Activated T-cell treated with anti-CD3 and anti-CD28 coated beads, Interleukin-2, amount 50 U/mL, for 72 hours (primary cell): ENCODE data around the gene UBE2E2. TPM values are rescaled to one million over a fixed set of nuclear protein-coding genes. Genes with fewer than 3 reads are reported as not detected.

Experiments
- ATAC-seq, 2 donors: fragments of 150-1000 bp; cut with Tn5 transposase; replicated peaks in 1 of 2; 2 replicates each; pipeline ENCODE4 v1.10.0; 2021; ENCODE audit warnings: moderate library complexity in 2 of 2, mild to moderate bottlenecking in 1 of 2
- DNase-seq, 2 donors: peaks; one replicate each; pipeline ENCODE4 v3.0.0; 2021 to 2022; ENCODE audit warnings: mixed read lengths in 1 of 2
- H3K27ac Mint-ChIP-seq: one replicate; pipeline ENCODE4 v1.8.0; 2022; ENCODE audit warnings: mild to moderate bottlenecking, moderate library complexity, mixed read lengths
- H3K27me3 Mint-ChIP-seq: one replicate; pipeline ENCODE4 v1.8.0; 2022; ENCODE audit warnings: low read depth, mixed read lengths
- H3K36me3 Mint-ChIP-seq, 2 donors: one replicate each; pipeline ENCODE4 v1.8.0; 2022; ENCODE audit warnings: mixed read lengths in 2 of 2, mild to moderate bottlenecking in 1 of 2; ENCODE audit not compliant: insufficient read depth in 2 of 2
- H3K4me1 Mint-ChIP-seq: one replicate; pipeline ENCODE4 v1.8.0; 2022; ENCODE audit warnings: low read depth, mixed read lengths
- H3K4me3 Mint-ChIP-seq, 2 donors: one replicate each; pipeline ENCODE4 v1.8.0; 2022; ENCODE audit warnings: mild to moderate bottlenecking in 2 of 2, mixed read lengths in 2 of 2, moderate library complexity in 2 of 2
- H3K9me3 Mint-ChIP-seq, 2 donors: one replicate each; pipeline ENCODE4 v1.8.0; 2022; ENCODE audit warnings: mixed read lengths in 2 of 2
- total RNA-seq, 2 donors: library from RNA; stranded (reverse); gene quantifications; one replicate each; pipeline ENCODE4 v1.2.3, GENCODE V29; 2022

Gene UBE2E2
- total RNA-seq, 2 donors from 2014 or later = 11.8 to 11.9 TPM

DNA sequence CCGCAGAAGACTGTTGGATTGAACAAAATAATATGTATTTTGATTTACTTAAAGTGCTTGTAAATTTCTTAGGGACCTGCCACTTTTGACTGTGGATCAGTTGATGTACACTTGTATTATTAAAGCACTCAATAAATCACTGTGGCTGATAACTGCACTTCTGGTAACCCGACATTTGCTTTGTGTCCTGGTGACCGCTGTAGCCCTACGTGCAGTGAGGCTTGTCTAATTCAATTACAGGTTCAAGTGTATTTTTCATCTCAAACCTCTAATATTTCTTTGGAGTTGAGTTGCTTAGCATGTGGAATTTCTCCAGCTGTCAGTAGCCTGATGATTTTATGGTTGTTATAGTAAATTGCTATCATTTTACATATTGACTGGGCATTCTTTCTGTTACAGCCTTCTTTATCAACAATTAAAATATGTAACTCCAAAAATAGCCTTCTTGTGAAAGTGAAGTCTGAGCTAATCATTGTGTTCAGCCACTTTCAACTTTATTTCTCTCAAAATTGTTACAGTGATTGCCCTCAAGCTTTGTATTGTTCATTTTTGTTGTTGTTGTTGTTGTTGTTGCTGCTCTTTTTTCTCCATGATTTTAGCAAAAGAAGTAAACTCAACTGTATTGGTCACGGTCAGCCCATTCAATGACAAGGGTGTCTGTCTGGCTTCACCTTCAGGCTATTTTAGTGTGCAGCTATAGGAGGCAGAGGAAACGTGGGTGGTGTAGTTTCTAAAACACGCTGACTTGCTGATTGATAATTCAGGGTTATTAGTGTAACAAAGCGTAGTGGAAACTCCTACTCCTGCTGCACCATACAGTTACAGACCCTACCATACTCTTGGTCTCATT is 387.5 kb downstream of the UBE2E2 start:
- peaks cover 0 to 1% of the 10 kb centered on the region in 2 donors for H3K36me3 Mint-ChIP-seq
- ATAC-seq = no peak
- no peak overlapping the region for H3K4me3 Mint-ChIP-seq
- H3K4me1 Mint-ChIP-seq = no peaks in the 10 kb centered on the region
- no peak overlapping the region for H3K27ac Mint-ChIP-seq
- DNase-seq = no peak
- no peaks in the 10 kb centered on the region for H3K9me3 Mint-ChIP-seq
- no peaks in the 10 kb centered on the region for H3K27me3 Mint-ChIP-seq

DNA sequence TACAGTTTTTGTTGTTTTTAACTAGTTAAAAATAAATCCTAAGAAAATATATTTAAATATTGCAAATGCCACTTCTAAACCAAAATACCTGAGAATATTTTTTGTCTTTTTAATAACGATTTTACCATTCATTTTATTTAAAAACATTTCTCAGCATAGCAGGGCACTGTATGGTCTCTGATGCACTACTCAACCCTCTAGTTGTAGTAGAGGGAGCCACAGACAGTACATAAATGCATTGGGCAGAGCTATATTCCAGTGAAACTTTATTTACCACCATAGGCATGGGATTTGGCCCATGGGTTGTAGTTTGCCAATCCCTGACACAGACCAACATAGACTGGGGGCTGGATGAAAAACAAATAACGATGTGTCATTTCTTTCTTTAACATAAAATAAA is 388.2 kb downstream of the UBE2E2 start:
- Mint-ChIP-seq H3K27me3 (no peaks in the 10 kb centered on the region), H3K4me1 (no peaks in the 10 kb centered on the region), H3K36me3 (peaks cover 0 to 1% of the 10 kb centered on the region in 2 donors), H3K9me3 (peaks cover 1 to 2% of the 10 kb centered on the region in 2 donors), H3K27ac (no peak overlapping the region), H3K4me3 (no peak overlapping the region)
- DNase-seq (no peak), ATAC-seq (no peak)

DNA sequence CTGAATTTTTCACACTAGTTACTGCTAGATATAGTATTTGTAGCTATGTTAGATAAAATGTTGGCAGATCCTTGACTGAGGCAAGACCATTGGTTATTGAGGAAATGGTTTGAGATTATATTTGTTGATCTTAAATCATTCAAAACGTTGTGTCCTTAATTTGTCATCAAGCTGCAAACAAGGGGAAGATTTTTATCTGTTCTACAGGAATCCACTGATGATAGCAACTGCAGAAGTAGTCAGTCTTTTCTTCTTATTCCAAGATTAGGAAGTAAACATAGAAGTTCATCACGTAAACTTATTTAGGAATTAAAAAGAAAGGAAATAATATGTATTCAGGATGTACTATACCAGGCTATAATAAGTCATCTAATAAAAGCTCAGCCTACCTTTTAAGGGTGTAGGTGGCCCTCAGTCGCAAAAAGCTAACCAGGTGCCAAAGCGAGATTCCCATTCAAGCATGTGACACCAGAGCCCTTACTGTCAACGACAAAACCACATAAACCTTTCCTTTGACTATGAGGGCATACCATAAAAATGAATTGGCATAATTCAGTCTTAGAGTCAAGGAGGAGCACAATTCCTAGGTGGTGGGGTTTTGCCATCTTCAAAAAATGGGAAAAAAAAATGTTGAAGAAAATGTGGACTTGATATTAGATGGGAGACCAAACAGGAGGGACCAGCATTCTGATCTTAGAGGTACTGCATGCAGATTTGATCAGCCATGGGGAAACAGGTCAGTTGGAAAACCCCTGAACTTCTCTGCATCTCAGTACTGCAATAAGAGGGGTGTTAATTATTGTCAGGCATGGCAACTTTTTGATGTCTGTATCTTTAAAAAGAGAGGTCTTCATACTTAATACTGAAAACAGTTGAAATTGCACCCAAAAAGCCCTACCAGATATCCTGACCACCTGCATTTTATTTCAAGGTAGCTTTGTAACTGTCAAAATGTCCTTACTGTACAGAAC is 390.1 kb downstream of the UBE2E2 start:
- peak overlapping the region; percentile 19 for H3K27ac Mint-ChIP-seq
- no peak for ATAC-seq
- H3K36me3 Mint-ChIP-seq = peaks cover 0 to 4% of the 10 kb centered on the region in 2 donors
- H3K4me3 Mint-ChIP-seq = no peak overlapping the region
- peaks cover 2 to 5% of the 10 kb centered on the region in 2 donors for H3K9me3 Mint-ChIP-seq
- no peaks in the 10 kb centered on the region for H3K27me3 Mint-ChIP-seq
- no peak for DNase-seq
- no peaks in the 10 kb centered on the region for H3K4me1 Mint-ChIP-seq

DNA sequence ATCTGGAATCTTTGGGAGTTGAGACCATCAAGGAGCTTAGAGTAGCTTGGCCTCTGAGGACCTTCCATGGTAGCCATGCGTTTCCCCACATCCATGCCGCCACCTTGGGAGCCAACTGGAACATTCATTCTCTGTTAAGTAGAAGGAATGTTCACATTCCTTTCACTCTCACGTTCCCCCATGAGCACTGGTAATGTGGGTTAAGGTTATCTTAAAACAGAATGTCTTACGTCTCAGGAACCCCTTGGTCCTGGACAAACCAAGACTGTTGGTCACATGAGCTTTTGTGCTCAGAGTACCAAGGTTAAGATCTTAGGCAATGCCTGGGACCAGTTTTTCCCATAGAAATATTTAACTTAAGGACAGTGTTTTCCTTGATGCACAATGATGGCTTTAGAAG is 390.9 kb downstream of the UBE2E2 start:
- Mint-ChIP-seq H3K36me3 (peaks cover 0 to 4% of the 10 kb centered on the region in 2 donors), H3K4me3 (no peak overlapping the region), H3K27ac (no peak overlapping the region), H3K9me3 (peaks cover 2 to 5% of the 10 kb centered on the region in 2 donors), H3K4me1 (no peaks in the 10 kb centered on the region), H3K27me3 (no peaks in the 10 kb centered on the region)
- DNase-seq (no peak), ATAC-seq (no peak)

DNA sequence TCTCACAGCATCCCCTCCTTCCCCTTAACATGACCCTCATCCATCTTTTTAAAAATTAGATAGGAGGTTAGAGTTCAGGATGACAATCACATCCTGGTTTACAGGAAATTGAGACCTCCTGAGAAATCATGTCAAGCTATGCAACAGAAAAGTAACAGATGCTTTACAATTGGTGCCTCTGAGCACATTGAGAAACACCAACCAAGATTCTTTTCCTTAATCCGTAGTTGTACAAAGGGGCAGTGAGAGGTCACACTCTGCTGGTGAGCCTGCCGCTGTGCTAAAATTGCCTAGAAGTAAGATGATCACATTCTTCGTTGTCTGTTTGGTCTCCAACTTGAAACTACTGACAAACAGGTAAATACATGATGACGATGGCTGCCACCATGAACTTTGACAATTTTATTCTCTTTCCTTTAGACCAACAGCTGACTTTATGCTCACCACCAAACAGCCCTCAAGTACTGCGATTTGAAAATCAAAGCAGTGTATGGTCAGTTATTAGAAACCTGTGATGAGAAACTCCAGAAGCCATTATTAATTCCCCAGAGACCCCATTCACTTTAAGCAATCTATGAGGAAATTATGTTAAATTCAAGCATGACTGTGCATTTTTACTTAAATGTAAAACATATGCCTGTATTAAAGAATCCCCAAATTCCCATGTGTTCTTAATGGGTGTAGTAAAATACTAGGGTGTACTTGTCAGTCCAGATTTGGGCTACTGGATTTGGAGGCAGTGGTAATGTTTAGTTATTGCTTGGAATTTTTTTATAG is 392.0 kb downstream of the UBE2E2 start:
- H3K27ac Mint-ChIP-seq = no peak overlapping the region
- peaks cover 2 to 5% of the 10 kb centered on the region in 2 donors for H3K9me3 Mint-ChIP-seq
- no peak overlapping the region for H3K4me3 Mint-ChIP-seq
- ATAC-seq (no peak), DNase-seq (no peak)
- H3K4me1 Mint-ChIP-seq = no peaks in the 10 kb centered on the region
- H3K27me3 Mint-ChIP-seq = no peaks in the 10 kb centered on the region
- H3K36me3 Mint-ChIP-seq = peaks cover 0 to 4% of the 10 kb centered on the region in 2 donors

DNA sequence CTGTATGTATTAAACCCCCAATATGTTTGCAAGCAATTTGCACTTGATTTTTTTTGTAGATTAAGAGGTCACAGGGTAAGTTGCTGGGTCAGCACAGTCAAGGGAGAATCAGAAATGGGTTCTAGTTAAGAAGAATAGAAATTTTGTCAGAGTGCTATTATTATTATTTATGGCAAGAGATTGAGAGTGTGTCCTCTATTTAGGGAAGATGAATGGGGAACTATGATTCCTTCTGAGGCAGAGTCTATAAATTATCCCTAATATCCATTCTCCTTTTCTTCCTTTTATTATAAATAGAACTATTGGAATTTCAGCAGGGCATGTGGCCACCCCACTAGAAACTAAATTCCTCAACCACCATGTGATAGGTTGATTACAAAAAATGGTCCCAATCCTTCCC is 392.7 kb downstream of the UBE2E2 start:
- no peak for DNase-seq
- no peak for ATAC-seq
- no peak overlapping the region for H3K4me3 Mint-ChIP-seq
- H3K27ac Mint-ChIP-seq = no peak overlapping the region
- H3K9me3 Mint-ChIP-seq = peaks cover 2 to 5% of the 10 kb centered on the region in 2 donors
- no peaks in the 10 kb centered on the region for H3K27me3 Mint-ChIP-seq
- peaks cover 0 to 4% of the 10 kb centered on the region in 2 donors for H3K36me3 Mint-ChIP-seq
- H3K4me1 Mint-ChIP-seq = no peaks in the 10 kb centered on the region

DNA sequence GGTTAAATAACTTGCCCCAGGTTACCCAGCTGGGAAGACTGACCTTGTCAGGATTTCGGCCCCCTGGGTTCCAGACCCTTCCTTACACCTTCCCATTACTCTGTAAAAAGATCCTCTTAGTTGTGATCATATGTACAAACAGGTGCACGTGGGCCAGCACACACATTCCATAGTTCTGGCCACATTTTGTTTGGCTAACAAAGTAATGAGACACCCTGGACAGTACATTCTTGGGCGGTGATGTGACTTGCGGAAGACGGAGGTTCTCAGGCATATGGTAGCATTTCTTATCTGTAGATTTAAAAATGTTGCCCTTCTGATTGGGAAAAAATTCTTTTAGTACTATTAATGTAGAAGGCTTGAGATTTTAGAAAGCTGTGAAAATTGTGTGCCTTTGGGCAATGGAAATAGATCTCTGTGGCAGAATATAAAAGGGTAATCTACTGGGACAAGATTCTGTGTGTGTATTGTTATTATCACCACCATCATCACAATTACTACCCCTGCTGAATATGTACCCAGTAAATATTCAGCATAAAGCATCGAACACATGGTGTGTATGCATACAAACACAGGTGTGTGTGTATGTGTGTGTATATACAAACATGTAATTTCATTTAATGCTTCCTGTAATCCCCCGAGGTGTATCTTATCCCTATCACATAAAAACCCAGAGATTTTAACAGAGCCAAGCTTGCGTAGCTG is 397.2 kb downstream of the UBE2E2 start:
- H3K4me1 Mint-ChIP-seq = no peaks in the 10 kb centered on the region
- peaks cover 2 to 5% of the 10 kb centered on the region in 2 donors for H3K9me3 Mint-ChIP-seq
- no peak for DNase-seq
- no peaks in the 10 kb centered on the region for H3K27me3 Mint-ChIP-seq
- H3K27ac Mint-ChIP-seq = no peak overlapping the region
- H3K4me3 Mint-ChIP-seq = no peak overlapping the region
- no peak for ATAC-seq
- peaks cover 0 to 2% of the 10 kb centered on the region in 2 donors for H3K36me3 Mint-ChIP-seq

DNA sequence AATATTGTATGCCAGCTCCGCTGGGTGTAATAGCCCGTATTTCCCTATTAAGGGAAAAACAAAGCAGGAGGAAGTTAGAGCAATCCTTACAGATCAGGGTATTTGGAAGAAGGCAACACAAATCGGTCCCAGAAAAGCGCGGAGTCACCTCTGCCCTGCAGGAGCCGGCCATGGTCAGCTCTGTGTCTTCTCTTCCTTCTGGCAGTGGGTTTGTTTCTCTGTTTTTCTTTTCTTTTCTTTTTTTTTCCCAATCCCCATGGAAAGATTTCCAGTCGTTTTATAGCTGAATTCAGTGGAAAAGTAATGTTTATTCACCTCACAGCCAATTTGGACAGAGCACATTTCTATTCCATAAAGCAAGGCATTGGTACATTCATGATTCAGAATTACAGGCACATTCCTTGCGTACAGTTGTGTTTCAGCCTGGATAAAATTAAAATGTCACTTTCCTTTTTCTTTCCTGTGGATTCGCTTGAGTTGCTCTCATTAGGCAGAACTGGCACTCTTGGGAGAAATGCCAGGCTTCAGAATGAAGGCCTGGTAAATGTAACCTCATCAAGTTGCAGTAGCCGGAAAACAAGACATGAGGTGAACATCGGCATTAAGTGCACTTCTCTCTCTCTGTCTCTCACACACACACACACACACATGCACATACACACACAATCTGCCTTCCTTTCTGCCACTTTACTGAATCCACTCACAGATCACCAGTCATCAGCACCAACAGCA is 398.1 kb downstream of the UBE2E2 start:
- ATAC-seq (no peak), DNase-seq (no peak)
- H3K27ac Mint-ChIP-seq = no peak overlapping the region
- no peaks in the 10 kb centered on the region for H3K4me1 Mint-ChIP-seq
- H3K36me3 Mint-ChIP-seq = peaks cover 0 to 2% of the 10 kb centered on the region in 2 donors
- no peaks in the 10 kb centered on the region for H3K27me3 Mint-ChIP-seq
- H3K4me3 Mint-ChIP-seq = no peak overlapping the region
- H3K9me3 Mint-ChIP-seq = peaks cover 2 to 5% of the 10 kb centered on the region in 2 donors

DNA sequence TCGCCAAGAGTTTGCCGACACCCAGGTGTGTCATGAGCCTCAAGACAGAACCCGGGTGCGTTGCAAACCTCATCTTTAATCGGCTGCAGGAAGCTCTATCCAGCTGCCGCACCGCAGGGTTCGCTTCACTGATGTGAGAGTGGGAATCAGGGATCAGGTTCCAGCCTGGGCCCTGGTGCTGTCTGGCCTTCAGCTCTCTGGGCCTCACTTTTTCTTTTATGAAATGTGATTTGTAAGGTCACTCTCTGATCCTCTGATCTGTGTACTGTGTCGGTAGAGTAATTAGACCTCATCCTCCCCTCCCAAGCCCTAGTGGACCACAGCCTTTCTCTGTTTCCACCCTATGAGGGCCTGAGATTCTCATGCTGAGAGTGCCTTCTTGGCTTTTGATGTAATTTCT is 399.8 kb downstream of the UBE2E2 start:
- H3K36me3 Mint-ChIP-seq = no peaks in the 10 kb centered on the region
- no peaks in the 10 kb centered on the region for H3K9me3 Mint-ChIP-seq
- ATAC-seq (no peak), DNase-seq (no peak)
- H3K4me1 Mint-ChIP-seq = no peaks in the 10 kb centered on the region
- H3K27ac Mint-ChIP-seq = no peak overlapping the region
- no peaks in the 10 kb centered on the region for H3K27me3 Mint-ChIP-seq
- H3K4me3 Mint-ChIP-seq = no peak overlapping the region

DNA sequence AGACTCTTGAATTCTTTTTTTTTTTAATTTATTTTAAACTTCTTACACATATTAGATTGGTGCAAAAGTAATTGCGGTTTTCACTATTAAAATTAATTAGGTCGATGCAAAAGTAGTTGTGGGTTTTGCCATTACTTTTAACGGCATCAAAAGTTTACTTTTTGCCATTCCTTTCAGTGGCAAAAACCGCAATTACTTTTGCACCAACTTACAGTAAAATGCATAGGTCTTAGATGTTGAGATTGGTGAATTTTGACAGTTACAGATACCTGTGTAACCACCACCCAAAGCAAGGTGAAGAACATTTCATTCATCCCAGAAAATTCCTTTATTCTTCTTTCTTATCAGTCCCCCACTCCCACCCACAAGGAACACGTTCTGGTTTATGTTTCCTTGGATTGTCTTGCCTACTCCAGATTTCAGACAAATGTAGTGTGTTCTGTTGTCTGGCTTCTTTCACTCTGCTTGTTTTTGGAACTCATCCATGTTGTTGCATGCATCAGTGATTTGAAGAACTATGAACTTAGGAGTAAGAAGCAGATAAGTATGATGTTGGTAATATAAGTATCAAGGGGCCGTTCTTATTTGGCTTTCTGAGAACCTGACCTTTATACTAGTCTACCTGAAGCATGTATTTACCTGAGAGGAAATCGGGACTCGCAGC is 404.2 kb downstream of the UBE2E2 start:
- Mint-ChIP-seq H3K9me3 (no peaks in the 10 kb centered on the region), H3K27ac (no peak overlapping the region), H3K4me1 (peaks cover 2% of the 10 kb centered on the region), H3K4me3 (no peak overlapping the region), H3K36me3 (no peaks in the 10 kb centered on the region), H3K27me3 (no peaks in the 10 kb centered on the region)
- no peak for DNase-seq
- ATAC-seq = no peak

DNA sequence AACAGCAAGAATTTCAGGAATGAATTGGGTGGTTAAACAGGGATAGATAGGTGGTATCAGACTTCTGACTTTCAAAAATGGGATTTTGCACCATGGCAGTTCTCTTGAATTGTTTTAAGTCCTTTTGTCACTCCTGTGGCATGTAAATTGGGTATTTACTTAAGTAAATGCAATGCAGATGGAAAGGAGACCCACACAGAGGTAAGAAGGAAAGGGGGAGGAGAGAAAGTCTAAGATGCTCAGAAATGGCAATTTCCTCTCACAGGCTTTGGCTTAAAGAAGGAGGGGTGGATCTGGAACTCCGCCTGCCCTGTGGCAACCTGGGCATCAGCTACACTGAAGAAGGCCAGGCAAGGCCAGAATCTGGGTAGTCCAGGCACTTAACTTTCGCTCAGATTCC is 405.5 kb downstream of the UBE2E2 start:
- no peak overlapping the region for H3K27ac Mint-ChIP-seq
- H3K4me3 Mint-ChIP-seq = no peak overlapping the region
- no peaks in the 10 kb centered on the region for H3K27me3 Mint-ChIP-seq
- H3K9me3 Mint-ChIP-seq = no peaks in the 10 kb centered on the region
- DNase-seq = no peak
- no peak for ATAC-seq
- no peaks in the 10 kb centered on the region for H3K36me3 Mint-ChIP-seq
- peaks cover 5% of the 10 kb centered on the region for H3K4me1 Mint-ChIP-seq
